HepG2 (cell line): ENCODE data around the gene ALDH18A1. TPM values are rescaled to one million over a fixed set of nuclear protein-coding genes. Genes with fewer than 3 reads are reported as not detected.

Experiments used
- CCDC6 ChIP-seq: sonication (generic); formaldehyde crosslinking; IDR thresholded peaks from 2 replicates; pipeline ENCODE4 v1.8.1; 2022; ENCODE audit warnings: mild to moderate bottlenecking, missing genetic modification reagents, moderate library complexity
- ELF3 ChIP-seq: IDR thresholded peaks from 2 replicates; pipeline ENCODE4 v1.6.1; 2016; ENCODE audit warnings: missing genetic modification reagents, missing compliant biosample characterization
- KAT2B ChIP-seq: fragments of 150-350 bp; IDR thresholded peaks from 2 replicates; pipeline ENCODE4 v1.6.1; 2014; ENCODE audit warnings: low read depth, low read length, borderline replicate concordance
- KDM3A ChIP-seq: IDR thresholded peaks from 2 replicates; pipeline ENCODE4 v1.6.1; 2018; ENCODE audit warnings: low read depth, missing compliant biosample characterization
- KLF11 ChIP-seq: IDR thresholded peaks from 2 replicates; pipeline ENCODE4 v1.6.1; 2016; ENCODE audit warnings: missing compliant biosample characterization
- NR2F6 ChIP-seq, 2 experiments: IDR thresholded peaks; 2 replicates each; pipeline ENCODE4 v1.6.1; 2016; ENCODE audit warnings: antibody characterized with exemption in 1 of 2, mild to moderate bottlenecking in 1 of 2
- PATZ1 ChIP-seq: sonication (generic); formaldehyde crosslinking; IDR thresholded peaks from 2 replicates; pipeline ENCODE4 v1.4.0; 2020; ENCODE audit warnings: missing genetic modification reagents
- RAD21 ChIP-seq: fragments of 450-650 bp; formaldehyde crosslinking; IDR thresholded peaks from 2 replicates; pipeline ENCODE4 v1.5.0; 2020; ENCODE audit warnings: mild to moderate bottlenecking
- SMAD3 ChIP-seq: sonication (generic); formaldehyde crosslinking; IDR thresholded peaks from 2 replicates; pipeline ENCODE4 v1.4.0; 2020; ENCODE audit warnings: missing genetic modification reagents
- SMAD9 ChIP-seq: sonication (generic); formaldehyde crosslinking; IDR thresholded peaks from 2 replicates; pipeline ENCODE4 v1.5.1; 2020; ENCODE audit warnings: mild to moderate bottlenecking, missing genetic modification reagents
- SMC3 ChIP-seq: IDR thresholded peaks from 2 replicates; pipeline ENCODE4 v1.6.1; 2011; ENCODE audit warnings: low read length, improper control_type of control experiment
- XRCC5 ChIP-seq: fragments of 200-400 bp; formaldehyde crosslinking; optimal IDR thresholded peaks from 2 replicates; pipeline ENCODE3; 2017; ENCODE audit warnings: mild to moderate bottlenecking, low read length
- ZBTB33 ChIP-seq: sonication (generic); formaldehyde crosslinking; IDR thresholded peaks from 2 replicates; pipeline ENCODE4 v1.4.0; 2020; ENCODE audit warnings: missing genetic modification reagents
- ZMAT3 ChIP-seq: sonication (generic); formaldehyde crosslinking; conservative IDR thresholded peaks from 2 replicates; pipeline ENCODE4 v1.7.0; 2021; ENCODE audit warnings: missing genetic modification reagents
- ZNF18 ChIP-seq: sonication (generic); formaldehyde crosslinking; IDR thresholded peaks from 2 replicates; pipeline ENCODE4 v1.8.0; 2022; ENCODE audit warnings: mild to moderate bottlenecking, missing genetic modification reagents; ENCODE audit not compliant: insufficient replicate concordance
- ZNF205 ChIP-seq: IDR thresholded peaks from 2 replicates; pipeline ENCODE4 v1.6.1; 2018; ENCODE audit warnings: missing biosample characterization, missing genetic modification reagents
- ZNF362 ChIP-seq: sonication (generic); formaldehyde crosslinking; IDR thresholded peaks from 2 replicates; pipeline ENCODE4 v1.4.0; 2020; ENCODE audit warnings: missing genetic modification reagents, mild to moderate bottlenecking, borderline replicate concordance
- ZNF746 ChIP-seq: sonication (generic); formaldehyde crosslinking; IDR thresholded peaks from 2 replicates; pipeline ENCODE4 v1.8.0; 2022; ENCODE audit warnings: mild to moderate bottlenecking, missing genetic modification reagents
- ZNF768 ChIP-seq: sonication (generic); formaldehyde crosslinking; IDR thresholded peaks from 2 replicates; pipeline ENCODE4 v1.4.0; 2020; ENCODE audit warnings: missing genetic modification reagents
- ZNF784 ChIP-seq: sonication (generic); formaldehyde crosslinking; IDR thresholded peaks from 2 replicates; pipeline ENCODE4 v1.5.1; 2020; ENCODE audit warnings: missing genetic modification reagents, mild to moderate bottlenecking, borderline replicate concordance
- polyA plus RNA-seq, 8 experiments: library from polyadenylated mRNA; depleted of rRNA in 3 of 8; stranded (reverse) in 7 of 8; unstranded in 1 of 8; fragments of >200 nt; fragmentation: Illumina TruSeq in 4 of 8; extraction: Trizol in 4 of 8; gene quantifications; 2 replicates each; pipeline versions ENCODE4 v1.2.1 to v1.2.3, GENCODE V29; 2011 to 2016; ENCODE audit warnings: low read depth in 4 of 8, missing spikeins in 1 of 8, mixed read lengths in 1 of 8; ENCODE audit not compliant: insufficient read depth in 1 of 8
- total RNA-seq, 5 experiments: library from RNA; depleted of rRNA; stranded (reverse); fragments of >200 nt; fragmentation: Illumina TruSeq; extraction: Trizol; gene quantifications; 2 replicates each; pipeline ENCODE4 v1.2.3, GENCODE V29; 2016; ENCODE audit warnings: low read depth in 1 of 5

The ALDH18A1 gene
- total and polyA plus RNA-seq, 2 of the 13 experiments (the other 11 are each of a cell fraction or from before 2014, with no cell fraction given) = 180 to 263 TPM

GRCh38 chr10:95601116-95601719, 55.3 kb downstream of the ALDH18A1 start (continued):
- TF ChIP-seq RAD21 (peak; percentile 96), SMAD3 (CRISPR knock-in tag) (no peak), SMC3 (peak; percentile 99), CCDC6 (CRISPR knock-in tag) (no peak), KAT2B (no peak), KLF11 (CRISPR knock-in tag) (0 out of 2 replicates have a peak, but pooled peaks have one; percentile 82), ZNF18 (CRISPR knock-in tag) (no peak), ZMAT3 (CRISPR knock-in tag) (no peak), ZNF784 (no peak), ZBTB33 (CRISPR knock-in tag) (0 out of 2 replicates have a peak, but pooled peaks have one; percentile 31), ZNF768 (CRISPR knock-in tag) (no peak; the same call in 1 of the 2 replicates), KDM3A (CRISPR knock-in tag) (no peak), ZNF205 (CRISPR knock-in tag) (peak; percentile 58; the same call in 1 of the 2 replicates), NR2F6 (IDR thresholded peaks at IDR 0.05) (no peak; the same call in 1 of the 2 replicates), NR2F6 (CRISPR knock-in tag; IDR thresholded peaks at IDR 0.05) (0 out of 2 replicates have a peak, but pooled peaks have one; percentile 35), ZNF746 (no peak), ELF3 (CRISPR knock-in tag) (peak; percentile 68), PATZ1 (CRISPR knock-in tag) (no peak), ZNF362 (CRISPR knock-in tag) (peak; percentile 38; the same call in 1 of the 2 replicates), XRCC5 (peak; percentile 73), SMAD9 (CRISPR knock-in tag) (no peak)
